SJSA1 (cell line): ENCODE results near the gene ZDHHC23. TPM values are rescaled to one million over a fixed set of nuclear protein-coding genes. Genes with fewer than 3 reads are reported as not detected.

ENCODE experiments used
- DNase-seq, 2 experiments: peaks; one replicate each; pipeline ENCODE4 v3.0.0-alpha.2; 2015 to 2020; ENCODE audit warnings: low spot score in 2 of 2, low read depth in 1 of 2
- H3K27ac ChIP-seq: fragments of 250-450 bp; sonication (Bioruptor Pico); 2 replicates; pipeline ENCODE4 v1.5.1; 2020; ENCODE audit warnings: mild to moderate bottlenecking, moderate library complexity
- H3K27me3 ChIP-seq: fragments of 250-450 bp; sonication (Bioruptor Pico); replicated peaks from 2 replicates; pipeline ENCODE4 v1.5.1; 2020; ENCODE audit warnings: mild to moderate bottlenecking, moderate library complexity
- H3K36me3 ChIP-seq: fragments of 250-450 bp; sonication (Bioruptor Pico); 2 replicates; pipeline ENCODE4 v1.5.1; 2020; ENCODE audit warnings: mild to moderate bottlenecking
- H3K4me1 ChIP-seq: fragments of 250-450 bp; sonication (Bioruptor Pico); replicated peaks from 2 replicates; pipeline ENCODE4 v1.6.1; 2021; ENCODE audit warnings: mild to moderate bottlenecking
- H3K4me3 ChIP-seq: fragments of 250-450 bp; sonication (Bioruptor Pico); 2 replicates; pipeline ENCODE4 v1.5.1; 2020; ENCODE audit warnings: mild to moderate bottlenecking
- H3K9me3 ChIP-seq: fragments of 250-450 bp; sonication (Bioruptor Pico); replicated peaks from 2 replicates; pipeline ENCODE4 v1.5.1; 2020; ENCODE audit warnings: mild to moderate bottlenecking
- total RNA-seq: library from RNA; depleted of rRNA; stranded (reverse); fragments of >200 nt; shearing (Covaris generic); gene quantifications from 2 replicates; pipeline ENCODE4 v1.2.3, GENCODE V29; 2014; rRNA removed

Gene ZDHHC23
- 0.45 and 0.47 TPM in 2 replicates for total RNA-seq

- peaks cover 28% of the 10 kb centered on the region for H3K27me3 ChIP-seq
- H3K4me3 ChIP-seq, result peak within 1 kb of the TSS; percentile 52
- H3K4me1 ChIP-seq, result peaks cover 15% of the 10 kb centered on the region
- H3K9me3 ChIP-seq, result no peaks in the 10 kb centered on the region
- peak; percentile 22 to 40 for DNase-seq
- H3K36me3 ChIP-seq, result no peaks in the 10 kb centered on the region
- H3K27ac ChIP-seq, result no peak within 1 kb of the TSS
Observed at GRCh38 chr3:113947372-113948014, at the start of gene ZDHHC23. Gene ZDHHC23 (plus strand): TSS chr3:113948013. CDS start chr3:113948803, 790 bp downstream.

- Histone ChIP-seq H3K27me3 (no peaks in the 10 kb centered on the region), H3K9me3 (no peaks in the 10 kb centered on the region), H3K36me3 (no peaks in the 10 kb centered on the region), H3K4me1 (0 out of 2 replicates have a peak, but pooled peaks cover 6% of the 10 kb centered on the region), H3K4me3 (no peak overlapping the region), H3K27ac (no peak overlapping the region)
- no peak for DNase-seq
Observed at GRCh38 chr3:113898892-113899291, 48.9 kb upstream of the ZDHHC23 start.

GRCh38 chr3:113906568-113907140 is 41.2 kb upstream of the ZDHHC23 start:
- Histone ChIP-seq H3K27me3 (no peaks in the 10 kb centered on the region), H3K27ac (no peak overlapping the region), H3K4me3 (no peak overlapping the region), H3K36me3 (no peaks in the 10 kb centered on the region), H3K4me1 (no peaks in the 10 kb centered on the region), H3K9me3 (no peaks in the 10 kb centered on the region)
- no peak for DNase-seq

- Histone ChIP-seq H3K4me3 (no peak overlapping the region), H3K27me3 (no peaks in the 10 kb centered on the region), H3K27ac (no peak overlapping the region), H3K4me1 (no peaks in the 10 kb centered on the region), H3K9me3 (no peaks in the 10 kb centered on the region), H3K36me3 (no peaks in the 10 kb centered on the region)
- no peak for DNase-seq
Observed at GRCh38 chr3:113908133-113908532, 39.7 kb upstream of the ZDHHC23 start.

- H3K36me3 ChIP-seq, result no peaks in the 10 kb centered on the region
- no peak overlapping the region for H3K27ac ChIP-seq
- no peak for DNase-seq
Observed at GRCh38 chr3:113910966-113911365, 36.8 kb upstream of the ZDHHC23 start.

GRCh38 chr3:113912552-113913236 is 35.1 kb upstream of the ZDHHC23 start:
- Histone ChIP-seq H3K27ac (no peak overlapping the region), H3K4me1 (no peaks in the 10 kb centered on the region), H3K4me3 (no peak overlapping the region), H3K9me3 (no peaks in the 10 kb centered on the region), H3K36me3 (no peaks in the 10 kb centered on the region), H3K27me3 (no peaks in the 10 kb centered on the region)
- peak in 1 of 2 experiments; percentile 29 for DNase-seq

More at GRCh38 chr3:113910966-113911365, 36.8 kb upstream of the ZDHHC23 start:
- no peaks in the 10 kb centered on the region for H3K4me1 ChIP-seq
- no peak overlapping the region for H3K4me3 ChIP-seq
- H3K9me3 ChIP-seq, result no peaks in the 10 kb centered on the region
- H3K27me3 ChIP-seq, result no peaks in the 10 kb centered on the region

GRCh38 chr3:113914646-113915045 is 33.2 kb upstream of the ZDHHC23 start:
- H3K27ac ChIP-seq, result no peak overlapping the region
- no peak overlapping the region for H3K4me3 ChIP-seq
- no peak for DNase-seq
- H3K9me3 ChIP-seq, result no peaks in the 10 kb centered on the region
- no peaks in the 10 kb centered on the region for H3K27me3 ChIP-seq
- no peaks in the 10 kb centered on the region for H3K4me1 ChIP-seq
- no peaks in the 10 kb centered on the region for H3K36me3 ChIP-seq

GRCh38 chr3:113927556-113927955 is 20.3 kb upstream of the ZDHHC23 start:
- DNase-seq, result no peak
- Histone ChIP-seq H3K9me3 (peaks cover 4% of the 10 kb centered on the region), H3K4me3 (no peak overlapping the region), H3K27me3 (no peaks in the 10 kb centered on the region), H3K27ac (no peak overlapping the region), H3K36me3 (no peaks in the 10 kb centered on the region), H3K4me1 (no peaks in the 10 kb centered on the region)

GRCh38 chr3:113946831-113947230 is 982 bp upstream of the ZDHHC23 start:
- H3K27me3 ChIP-seq, result peaks cover 28% of the 10 kb centered on the region
- H3K36me3 ChIP-seq, result no peaks in the 10 kb centered on the region
- no peaks in the 10 kb centered on the region for H3K9me3 ChIP-seq
- no peak overlapping the region for H3K27ac ChIP-seq
- H3K4me3 ChIP-seq, result peak overlapping the region; percentile 52
- H3K4me1 ChIP-seq, result peaks cover 15% of the 10 kb centered on the region
- DNase-seq, result no peak

GRCh38 chr3:113948015-113948917 is 453 bp downstream of the ZDHHC23 start:
- peaks cover 15% of the 10 kb centered on the region for H3K4me1 ChIP-seq
- H3K36me3 ChIP-seq, result no peaks in the 10 kb centered on the region
- no peak for DNase-seq
- no peaks in the 10 kb centered on the region for H3K9me3 ChIP-seq
- H3K27me3 ChIP-seq, result peaks cover 28% of the 10 kb centered on the region
- no peak overlapping the region for H3K27ac ChIP-seq
- H3K4me3 ChIP-seq, result peak overlapping the region; percentile 52

GRCh38 chr3:113952921-113953320 is 5.1 kb downstream of the ZDHHC23 start:
- Histone ChIP-seq H3K9me3 (no peaks in the 10 kb centered on the region), H3K4me3 (no peak overlapping the region), H3K36me3 (no peaks in the 10 kb centered on the region), H3K27ac (no peak overlapping the region), H3K4me1 (peaks cover 9% of the 10 kb centered on the region), H3K27me3 (peaks cover 17% of the 10 kb centered on the region)
- no peak for DNase-seq

- H3K9me3 ChIP-seq, result no peaks in the 10 kb centered on the region
- no peaks in the 10 kb centered on the region for H3K36me3 ChIP-seq
- no peak for DNase-seq
- H3K4me3 ChIP-seq, result no peak overlapping the region
- H3K27me3 ChIP-seq, result peaks cover 10% of the 10 kb centered on the region
- no peak overlapping the region for H3K27ac ChIP-seq
- peaks cover 1% of the 10 kb centered on the region; the same call in 1 of the 2 replicates for H3K4me1 ChIP-seq
Observed at GRCh38 chr3:113953677-113954076, 5.9 kb downstream of the ZDHHC23 start.

- Histone ChIP-seq H3K4me1 (no peaks in the 10 kb centered on the region), H3K27me3 (peaks cover 5% of the 10 kb centered on the region; the same call in 1 of the 2 replicates), H3K27ac (no peak overlapping the region), H3K9me3 (no peaks in the 10 kb centered on the region), H3K36me3 (no peaks in the 10 kb centered on the region), H3K4me3 (no peak overlapping the region)
- no peak for DNase-seq
Observed at GRCh38 chr3:113954091-113954685, 6.4 kb downstream of the ZDHHC23 start.
